ENCODE data around the gene ABCA2. TPM values are rescaled to one million over a fixed set of nuclear protein-coding genes. Genes with fewer than 3 reads are reported as not detected.

ABCA2 gene
- polyA plus RNA-seq, 1 donor (not counting 4 experiments of a cell fraction or from before 2014, with no cell fraction given), result 1.3 TPM

GRCh38 chr9:137037035-137037434 is 9.0 kb upstream of the ABCA2 start:
- Histone ChIP-seq H2AFZ (ENCODE audit: control insufficient read depth, low read length) (no peak overlapping the region), H3K27ac (ENCODE audit: control insufficient read depth, insufficient read depth, low read length) (no peak overlapping the region), H3K4me3 (ENCODE audit: control insufficient read depth in 2 of 3, extremely low read depth in 1 of 3, insufficient read depth in 2 of 3, low read depth in 1 of 3, low read length in 3 of 3) (no peak overlapping the region), H4K20me1 (ENCODE audit: control insufficient read depth, extremely low read depth, insufficient read depth, low read length) (no peaks in the 10 kb centered on the region), H3K4me1 (ENCODE audit: control insufficient read depth, extremely low read depth, insufficient read depth, low read length) (peaks cover 3% of the 10 kb centered on the region), H3K9me3 (ENCODE audit: control insufficient read depth, low read depth, low read length) (no peaks in the 10 kb centered on the region), H3K79me2 (ENCODE audit: control insufficient read depth, insufficient read depth, low read length) (no peaks in the 10 kb centered on the region), H3K4me2 (ENCODE audit: control insufficient read depth, extremely low read depth, insufficient read depth, low read depth, low read length) (no peak overlapping the region), H3K36me3 (ENCODE audit: control insufficient read depth in 2 of 2, extremely low read depth in 1 of 2, insufficient read depth in 2 of 2, low read length in 2 of 2) (peaks cover 0 to 4% of the 10 kb centered on the region in 2 experiments), H3K9ac (ENCODE audit: control insufficient read depth, extremely low read depth, insufficient read depth, low read length) (no peak overlapping the region), H3K27me3 (ENCODE audit: control insufficient read depth, extremely low read depth, insufficient read depth, low read length) (no peaks in the 10 kb centered on the region), H3K9me1 (ENCODE audit: control insufficient read depth, extremely low read depth, insufficient read depth, low read length) (no peaks in the 10 kb centered on the region)
- FAIRE-seq (no peak), DNase-seq (ENCODE audit: low read depth, low spot score) (no peak)
- dilution Hi-C loops (cut with MboI; ENCODE audit: extremely low pct_ligation_motif_present, low sequenced_read_pairs), result no loop called here
- TF ChIP-seq, protein P1, sequence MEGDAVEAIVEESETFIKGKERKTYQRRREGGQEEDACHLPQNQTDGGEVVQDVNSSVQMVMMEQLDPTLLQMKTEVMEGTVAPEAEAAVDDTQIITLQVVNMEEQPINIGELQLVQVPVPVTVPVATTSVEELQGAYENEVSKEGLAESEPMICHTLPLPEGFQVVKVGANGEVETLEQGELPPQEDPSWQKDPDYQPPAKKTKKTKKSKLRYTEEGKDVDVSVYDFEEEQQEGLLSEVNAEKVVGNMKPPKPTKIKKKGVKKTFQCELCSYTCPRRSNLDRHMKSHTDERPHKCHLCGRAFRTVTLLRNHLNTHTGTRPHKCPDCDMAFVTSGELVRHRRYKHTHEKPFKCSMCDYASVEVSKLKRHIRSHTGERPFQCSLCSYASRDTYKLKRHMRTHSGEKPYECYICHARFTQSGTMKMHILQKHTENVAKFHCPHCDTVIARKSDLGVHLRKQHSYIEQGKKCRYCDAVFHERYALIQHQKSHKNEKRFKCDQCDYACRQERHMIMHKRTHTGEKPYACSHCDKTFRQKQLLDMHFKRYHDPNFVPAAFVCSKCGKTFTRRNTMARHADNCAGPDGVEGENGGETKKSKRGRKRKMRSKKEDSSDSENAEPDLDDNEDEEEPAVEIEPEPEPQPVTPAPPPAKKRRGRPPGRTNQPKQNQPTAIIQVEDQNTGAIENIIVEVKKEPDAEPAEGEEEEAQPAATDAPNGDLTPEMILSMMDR (optimal IDR thresholded peaks at IDR 0.05 in 1 of 3, IDR thresholded peaks at IDR 0.05 in 1 of 3, conservative IDR thresholded peaks at IDR 0.05 in 1 of 3; ENCODE audit: extremely low read depth in 1 of 3, insufficient read depth in 2 of 3, low read length in 3 of 3), result no peak
- TF ChIP-seq EZH2 (IDR thresholded peaks at IDR 0.05; ENCODE audit: low read length), result no peak

DNA sequence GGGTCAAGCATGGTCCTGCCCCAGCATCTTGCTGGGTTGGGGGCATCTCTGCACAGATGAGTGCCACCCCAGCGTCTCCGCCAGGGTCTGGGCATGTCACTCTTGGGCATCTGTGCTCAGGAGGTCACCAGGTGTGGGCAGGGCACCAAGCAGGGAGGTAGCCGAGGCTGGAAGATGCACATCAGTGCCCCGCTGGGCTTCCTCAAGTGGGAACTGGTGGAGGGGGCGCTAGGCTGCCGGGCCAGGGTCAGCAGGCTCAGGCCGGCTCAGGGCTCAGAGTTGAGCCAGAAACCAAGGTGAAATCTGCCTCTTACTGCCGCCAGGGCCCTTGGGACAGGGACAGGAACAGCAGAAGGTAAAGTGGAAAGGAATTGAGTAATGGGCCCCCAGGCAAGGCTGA is 7.9 kb upstream of the ABCA2 start:
- dilution Hi-C loops (cut with MboI; ENCODE audit: extremely low pct_ligation_motif_present, low sequenced_read_pairs), result no loop called here
- no peak for TF ChIP-seq EZH2 (IDR thresholded peaks at IDR 0.05; ENCODE audit: low read length)
- TF ChIP-seq, protein P1 (optimal IDR thresholded peaks at IDR 0.05 in 1 of 3, IDR thresholded peaks at IDR 0.05 in 1 of 3, conservative IDR thresholded peaks at IDR 0.05 in 1 of 3; ENCODE audit: extremely low read depth in 1 of 3, insufficient read depth in 2 of 3, low read length in 3 of 3), result no peak
- FAIRE-seq (no peak), DNase-seq (ENCODE audit: low read depth, low spot score) (no peak)
- Histone ChIP-seq H3K9me3 (ENCODE audit: control insufficient read depth, low read depth, low read length) (no peaks in the 10 kb centered on the region), H3K27me3 (ENCODE audit: control insufficient read depth, extremely low read depth, insufficient read depth, low read length) (no peaks in the 10 kb centered on the region), H3K9me1 (ENCODE audit: control insufficient read depth, extremely low read depth, insufficient read depth, low read length) (no peaks in the 10 kb centered on the region), H2AFZ (ENCODE audit: control insufficient read depth, low read length) (no peak overlapping the region), H4K20me1 (ENCODE audit: control insufficient read depth, extremely low read depth, insufficient read depth, low read length) (no peaks in the 10 kb centered on the region), H3K9ac (ENCODE audit: control insufficient read depth, extremely low read depth, insufficient read depth, low read length) (no peak overlapping the region), H3K79me2 (ENCODE audit: control insufficient read depth, insufficient read depth, low read length) (no peaks in the 10 kb centered on the region), H3K4me2 (ENCODE audit: control insufficient read depth, extremely low read depth, insufficient read depth, low read depth, low read length) (no peak overlapping the region), H3K4me1 (ENCODE audit: control insufficient read depth, extremely low read depth, insufficient read depth, low read length) (peaks cover 3% of the 10 kb centered on the region), H3K4me3 (ENCODE audit: control insufficient read depth in 2 of 3, extremely low read depth in 1 of 3, insufficient read depth in 2 of 3, low read depth in 1 of 3, low read length in 3 of 3) (no peak overlapping the region), H3K27ac (ENCODE audit: control insufficient read depth, insufficient read depth, low read length) (no peak overlapping the region), H3K36me3 (ENCODE audit: control insufficient read depth in 2 of 2, extremely low read depth in 1 of 2, insufficient read depth in 2 of 2, low read length in 2 of 2) (peaks cover 0 to 4% of the 10 kb centered on the region in 2 experiments)

Data from keratinocyte (primary cell).